ENCODE measurements around the gene SDF4. TPM values are rescaled to one million over a fixed set of nuclear protein-coding genes. Genes with fewer than 3 reads are reported as not detected.

Gene SDF4
- total RNA-seq, 1 experiment from 2014 or later: 128 TPM

DNA sequence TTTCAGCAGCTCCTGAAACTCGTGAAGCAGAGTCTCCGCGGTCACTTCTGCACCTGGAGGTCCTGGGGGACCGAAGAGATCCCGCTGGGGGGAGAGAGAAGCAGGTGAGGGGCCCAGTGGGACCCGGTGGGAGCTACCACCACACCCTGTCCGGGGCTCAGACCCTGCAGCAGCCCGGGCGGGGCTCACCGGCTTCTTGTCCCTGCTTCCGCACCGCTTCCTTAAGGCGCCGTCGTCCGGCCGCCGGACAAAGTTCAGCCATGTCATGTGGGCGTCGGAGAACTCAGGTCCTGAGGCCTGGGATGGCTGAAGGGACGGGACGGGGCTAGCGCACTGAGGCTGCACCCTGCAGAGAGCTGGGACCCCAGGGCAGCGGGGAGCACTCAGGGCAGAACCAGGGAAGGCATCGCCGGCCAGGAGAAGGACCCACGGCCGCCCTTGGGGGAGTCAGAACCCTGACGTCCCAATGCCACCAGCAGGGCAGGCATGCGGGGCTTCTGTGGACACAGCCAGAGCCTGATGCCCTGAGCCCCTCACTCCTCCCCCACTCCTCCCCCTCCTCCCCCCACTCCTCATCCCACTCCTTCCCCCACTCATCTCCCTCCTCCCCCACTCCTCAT is 12.5 kb upstream of the SDF4 start:
- H3K9me3 Mint-ChIP-seq (ENCODE audit: low read depth, unreplicated experiment): no peaks in the 10 kb centered on the region
- no TSS peak for BruUV-seq (replicated peaks)
- TF ChIP-seq, protein P1, sequence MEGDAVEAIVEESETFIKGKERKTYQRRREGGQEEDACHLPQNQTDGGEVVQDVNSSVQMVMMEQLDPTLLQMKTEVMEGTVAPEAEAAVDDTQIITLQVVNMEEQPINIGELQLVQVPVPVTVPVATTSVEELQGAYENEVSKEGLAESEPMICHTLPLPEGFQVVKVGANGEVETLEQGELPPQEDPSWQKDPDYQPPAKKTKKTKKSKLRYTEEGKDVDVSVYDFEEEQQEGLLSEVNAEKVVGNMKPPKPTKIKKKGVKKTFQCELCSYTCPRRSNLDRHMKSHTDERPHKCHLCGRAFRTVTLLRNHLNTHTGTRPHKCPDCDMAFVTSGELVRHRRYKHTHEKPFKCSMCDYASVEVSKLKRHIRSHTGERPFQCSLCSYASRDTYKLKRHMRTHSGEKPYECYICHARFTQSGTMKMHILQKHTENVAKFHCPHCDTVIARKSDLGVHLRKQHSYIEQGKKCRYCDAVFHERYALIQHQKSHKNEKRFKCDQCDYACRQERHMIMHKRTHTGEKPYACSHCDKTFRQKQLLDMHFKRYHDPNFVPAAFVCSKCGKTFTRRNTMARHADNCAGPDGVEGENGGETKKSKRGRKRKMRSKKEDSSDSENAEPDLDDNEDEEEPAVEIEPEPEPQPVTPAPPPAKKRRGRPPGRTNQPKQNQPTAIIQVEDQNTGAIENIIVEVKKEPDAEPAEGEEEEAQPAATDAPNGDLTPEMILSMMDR (IDR thresholded peaks at IDR 0.05; ENCODE audit: unreplicated experiment): no peak
- H3K27me3 Mint-ChIP-seq (ENCODE audit: unreplicated experiment): no peaks in the 10 kb centered on the region
- no peak overlapping the region for H3K27ac Mint-ChIP-seq (ENCODE audit: unreplicated experiment)
- peak; percentile 55 for DNase-seq
- intact Hi-C loops (cut with micrococcal nuclease; ENCODE audit: unreplicated experiment): no loop called here
- CTCF ChIA-PET: no interaction called here
- no peaks in the 10 kb centered on the region for H3K4me1 Mint-ChIP-seq (ENCODE audit: low read depth, unreplicated experiment)
- H3K4me3 Mint-ChIP-seq (ENCODE audit: low read depth, unreplicated experiment): peak overlapping the region; percentile 36
- H3K36me3 Mint-ChIP-seq (ENCODE audit: insufficient read depth, unreplicated experiment): peaks cover 15% of the 10 kb centered on the region

DNA sequence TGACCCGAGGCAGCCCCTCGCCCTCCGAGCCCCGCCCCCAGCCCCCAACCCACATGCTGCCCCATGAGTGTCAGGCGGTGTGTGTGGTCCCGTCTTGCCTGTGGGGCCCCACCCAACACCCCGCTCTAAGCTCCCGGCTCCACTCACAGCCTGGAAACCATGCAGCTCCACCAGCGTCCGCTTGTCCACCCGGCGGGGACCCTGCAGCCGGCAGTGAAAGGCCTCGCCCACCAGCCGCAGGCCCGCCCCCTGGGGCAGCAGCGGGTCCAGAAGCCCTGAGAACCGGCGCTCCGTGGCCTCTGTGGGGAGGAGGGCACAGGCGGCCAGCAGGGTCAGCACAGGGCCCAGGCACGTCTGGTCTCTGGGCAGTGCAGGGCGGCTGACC is 12.0 kb upstream of the SDF4 start:
- TF ChIP-seq, protein P1 (IDR thresholded peaks at IDR 0.05; ENCODE audit: unreplicated experiment): no peak
- CTCF ChIA-PET: no interaction called here
- H3K36me3 Mint-ChIP-seq (ENCODE audit: insufficient read depth, unreplicated experiment): peaks cover 19% of the 10 kb centered on the region
- BruUV-seq (replicated peaks): no TSS peak
- H3K27me3 Mint-ChIP-seq (ENCODE audit: unreplicated experiment): no peaks in the 10 kb centered on the region
- H3K4me1 Mint-ChIP-seq (ENCODE audit: low read depth, unreplicated experiment): no peaks in the 10 kb centered on the region
- DNase-seq: no peak
- intact Hi-C loops (cut with micrococcal nuclease; ENCODE audit: unreplicated experiment): no loop called here
- H3K4me3 Mint-ChIP-seq (ENCODE audit: low read depth, unreplicated experiment): peak overlapping the region; percentile 36
- no peak overlapping the region for H3K27ac Mint-ChIP-seq (ENCODE audit: unreplicated experiment)
- H3K9me3 Mint-ChIP-seq (ENCODE audit: low read depth, unreplicated experiment): no peaks in the 10 kb centered on the region

- intact Hi-C loops (cut with micrococcal nuclease; ENCODE audit: unreplicated experiment): no loop called here
- BruUV-seq (replicated peaks): no TSS peak
- Mint-ChIP-seq H3K4me1 (ENCODE audit: low read depth, unreplicated experiment) (no peaks in the 10 kb centered on the region), H3K36me3 (ENCODE audit: insufficient read depth, unreplicated experiment) (peaks cover 25% of the 10 kb centered on the region), H3K9me3 (ENCODE audit: low read depth, unreplicated experiment) (no peaks in the 10 kb centered on the region), H3K4me3 (ENCODE audit: low read depth, unreplicated experiment) (no peak overlapping the region), H3K27ac (ENCODE audit: unreplicated experiment) (no peak overlapping the region), H3K27me3 (ENCODE audit: unreplicated experiment) (no peaks in the 10 kb centered on the region)
- TF ChIP-seq, protein P1 (IDR thresholded peaks at IDR 0.05; ENCODE audit: unreplicated experiment): no peak
- DNase-seq: no peak
- CTCF ChIA-PET: no interaction called here
Observed at GRCh38 chr1:1243266-1243660, 11.5 kb upstream of the SDF4 start.

DNA sequence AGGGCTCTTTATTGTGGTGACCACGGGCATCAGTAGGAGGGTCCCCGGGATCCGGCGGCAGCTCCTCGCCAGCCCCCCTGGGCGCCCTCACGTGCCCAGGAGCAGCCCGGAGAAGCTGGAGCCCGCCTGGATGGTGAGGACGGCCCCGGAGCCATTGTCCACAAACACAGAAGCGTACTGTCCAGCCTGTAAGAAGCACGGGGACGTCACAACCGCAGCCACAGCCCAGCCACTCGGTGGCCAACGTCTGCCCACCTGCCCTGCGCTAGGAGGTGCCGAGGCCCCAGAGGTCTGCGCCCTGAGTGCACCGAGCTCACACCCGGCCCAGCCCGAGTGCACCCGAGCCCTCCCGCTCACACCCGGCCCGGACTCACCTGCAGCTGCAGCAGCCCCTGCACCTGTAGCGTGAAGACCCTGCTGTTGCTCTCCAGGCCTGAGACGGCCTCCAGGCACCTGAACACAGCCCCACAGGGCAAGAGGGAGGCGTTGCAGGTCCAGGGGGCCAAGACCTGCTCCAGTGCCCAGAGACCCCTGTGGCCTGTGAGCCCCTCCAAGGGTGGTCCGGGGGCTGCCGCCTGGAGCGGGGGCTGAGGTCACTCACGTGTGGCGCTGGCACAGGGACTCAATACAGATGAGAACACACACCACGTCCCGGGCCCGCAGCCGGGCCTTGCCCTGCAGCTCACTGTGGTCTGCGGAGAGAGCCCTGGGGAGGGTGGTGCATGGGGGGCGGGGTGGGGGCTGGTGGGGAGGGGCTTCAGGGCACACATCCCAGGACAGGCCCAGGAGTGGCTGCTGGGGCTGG is 10.9 kb upstream of the SDF4 start:
- Mint-ChIP-seq H3K9me3 (ENCODE audit: low read depth, unreplicated experiment) (no peaks in the 10 kb centered on the region), H3K4me3 (ENCODE audit: low read depth, unreplicated experiment) (no peak overlapping the region), H3K27me3 (ENCODE audit: unreplicated experiment) (no peaks in the 10 kb centered on the region), H3K27ac (ENCODE audit: unreplicated experiment) (no peak overlapping the region), H3K4me1 (ENCODE audit: low read depth, unreplicated experiment) (no peaks in the 10 kb centered on the region), H3K36me3 (ENCODE audit: insufficient read depth, unreplicated experiment) (peaks cover 26% of the 10 kb centered on the region)
- intact Hi-C loops (cut with micrococcal nuclease; ENCODE audit: unreplicated experiment): no loop called here
- no TSS peak for BruUV-seq (replicated peaks)
- CTCF ChIA-PET: no interaction called here
- DNase-seq: no peak
- TF ChIP-seq, protein P1 (IDR thresholded peaks at IDR 0.05; ENCODE audit: unreplicated experiment): no peak
